Measurements from ENCODE around the gene REST. TPM values are rescaled to one million over a fixed set of nuclear protein-coding genes. Genes with fewer than 3 reads are reported as not detected.

REST gene
- total RNA-seq, 1 donor from 2014 or later = 57.4 TPM

DNA sequence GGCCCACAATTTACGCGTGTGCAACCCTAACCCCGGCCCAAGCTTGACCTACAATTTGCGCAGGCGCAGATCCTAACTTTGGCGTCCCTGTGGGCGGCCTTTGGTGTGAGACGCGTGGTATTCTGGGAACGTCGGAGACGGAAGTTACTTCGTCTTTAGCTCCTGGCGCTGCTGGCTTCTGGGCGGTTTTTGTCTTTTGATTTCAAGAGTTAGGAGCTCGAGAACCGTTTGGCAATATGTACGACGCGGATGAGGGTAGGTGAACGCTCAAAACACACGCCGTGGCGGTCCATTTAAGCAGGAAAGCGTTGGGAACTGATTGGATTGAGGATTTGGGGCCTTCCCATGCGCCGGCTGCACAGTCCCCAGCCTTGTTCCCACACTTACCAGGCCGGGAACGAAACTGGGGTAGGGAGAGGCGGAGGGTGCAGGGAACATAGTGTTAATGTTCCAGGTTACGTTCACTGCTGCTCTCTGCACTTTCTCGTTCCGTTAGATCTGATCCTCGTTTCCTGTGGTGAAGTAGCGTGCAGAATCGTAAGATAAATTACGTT, 71.1 kb downstream of the REST start, which contains the start of gene POLR2B:
POLR2B (plus strand) TSS at position 147 of the 554 bp plus-strand sequence; CDS start at position 237, 90 bp downstream.
- Mint-ChIP-seq H3K27me3 (ENCODE audit: low read depth) (no peaks in the 10 kb centered on the region), H3K36me3 (ENCODE audit: low read depth) (peaks cover under 1% of the 10 kb centered on the region), H3K4me3 (ENCODE audit: unreplicated experiment) (peak within 1 kb of the TSS; percentile 100), H3K4me1 (ENCODE audit: low read depth) (peaks cover 58% of the 10 kb centered on the region), H3K27ac (ENCODE audit: unreplicated experiment) (peak within 1 kb of the TSS; percentile 100), H3K9me3 (ENCODE audit: low read depth) (no peaks in the 10 kb centered on the region)
- TF ChIP-seq, protein P1, sequence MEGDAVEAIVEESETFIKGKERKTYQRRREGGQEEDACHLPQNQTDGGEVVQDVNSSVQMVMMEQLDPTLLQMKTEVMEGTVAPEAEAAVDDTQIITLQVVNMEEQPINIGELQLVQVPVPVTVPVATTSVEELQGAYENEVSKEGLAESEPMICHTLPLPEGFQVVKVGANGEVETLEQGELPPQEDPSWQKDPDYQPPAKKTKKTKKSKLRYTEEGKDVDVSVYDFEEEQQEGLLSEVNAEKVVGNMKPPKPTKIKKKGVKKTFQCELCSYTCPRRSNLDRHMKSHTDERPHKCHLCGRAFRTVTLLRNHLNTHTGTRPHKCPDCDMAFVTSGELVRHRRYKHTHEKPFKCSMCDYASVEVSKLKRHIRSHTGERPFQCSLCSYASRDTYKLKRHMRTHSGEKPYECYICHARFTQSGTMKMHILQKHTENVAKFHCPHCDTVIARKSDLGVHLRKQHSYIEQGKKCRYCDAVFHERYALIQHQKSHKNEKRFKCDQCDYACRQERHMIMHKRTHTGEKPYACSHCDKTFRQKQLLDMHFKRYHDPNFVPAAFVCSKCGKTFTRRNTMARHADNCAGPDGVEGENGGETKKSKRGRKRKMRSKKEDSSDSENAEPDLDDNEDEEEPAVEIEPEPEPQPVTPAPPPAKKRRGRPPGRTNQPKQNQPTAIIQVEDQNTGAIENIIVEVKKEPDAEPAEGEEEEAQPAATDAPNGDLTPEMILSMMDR (IDR thresholded peaks at IDR 0.05) = no peak
- no peak for DNase-seq (ENCODE audit: low spot score)

DNA sequence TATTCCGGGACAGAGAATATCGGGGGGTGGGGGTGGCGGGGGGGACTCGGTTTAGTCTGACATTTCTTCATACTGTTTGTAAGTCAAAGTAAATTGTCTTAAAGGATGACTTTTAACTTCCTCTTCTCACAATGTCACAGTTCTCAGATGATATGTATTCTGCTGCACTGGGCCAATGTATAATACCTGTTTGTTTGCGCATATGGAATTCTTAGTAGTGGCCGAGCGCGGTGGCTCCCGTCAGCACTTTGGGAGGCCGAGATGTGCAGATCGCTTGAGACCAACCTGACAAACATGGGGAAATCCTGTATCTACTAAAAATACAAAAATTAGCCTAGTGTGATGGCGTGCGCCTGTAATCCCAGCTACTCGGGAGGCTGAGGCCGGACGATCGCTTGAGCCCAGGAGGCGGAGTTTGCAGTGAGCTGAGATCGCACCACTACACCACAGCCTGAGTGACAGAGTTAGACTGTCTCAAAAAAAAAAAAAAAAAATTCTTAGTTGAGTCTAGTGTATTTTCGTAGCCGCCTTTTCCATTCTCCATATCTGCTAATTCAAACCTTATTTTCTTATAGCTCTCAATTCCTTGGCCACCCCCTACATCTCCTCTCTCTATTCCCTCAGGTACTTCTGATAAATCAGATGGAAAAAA, 71.8 kb downstream of the REST start:
- peaks cover 58% of the 10 kb centered on the region for H3K4me1 Mint-ChIP-seq (ENCODE audit: low read depth)

DNA sequence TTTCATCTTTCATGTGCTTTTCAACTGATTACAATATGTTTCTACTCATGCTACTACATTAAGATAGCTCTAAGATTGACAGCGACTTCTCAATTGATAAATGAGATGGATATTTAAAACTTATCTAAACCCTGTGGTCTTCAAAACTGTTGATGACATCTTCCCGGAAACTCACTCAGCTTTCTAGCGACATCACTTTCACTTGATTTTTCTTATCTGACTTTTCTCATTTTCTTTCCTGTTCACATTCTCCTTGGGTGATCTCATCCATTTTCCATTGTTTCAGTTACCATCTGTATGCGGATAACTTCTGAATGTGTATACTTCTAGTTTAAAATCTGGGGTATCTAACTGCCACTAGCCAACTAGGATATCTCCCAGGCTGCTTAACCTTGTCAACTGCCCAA, 74.1 kb downstream of the REST start:
- Mint-ChIP-seq H3K4me1 (ENCODE audit: low read depth) (peaks cover 51% of the 10 kb centered on the region), H3K27me3 (ENCODE audit: low read depth) (no peaks in the 10 kb centered on the region), H3K4me3 (ENCODE audit: unreplicated experiment) (peak overlapping the region; percentile 39), H3K36me3 (ENCODE audit: low read depth) (peaks cover 5% of the 10 kb centered on the region), H3K9me3 (ENCODE audit: low read depth) (no peaks in the 10 kb centered on the region), H3K27ac (ENCODE audit: unreplicated experiment) (peak overlapping the region; percentile 84)
- no peak for DNase-seq (ENCODE audit: low spot score)
- TF ChIP-seq, protein P1 (IDR thresholded peaks at IDR 0.05) = no peak

More for the DNA sequence above, 71.8 kb downstream of the REST start:
- peaks cover 2% of the 10 kb centered on the region for H3K36me3 Mint-ChIP-seq (ENCODE audit: low read depth)
- no peaks in the 10 kb centered on the region for H3K9me3 Mint-ChIP-seq (ENCODE audit: low read depth)
- no peaks in the 10 kb centered on the region for H3K27me3 Mint-ChIP-seq (ENCODE audit: low read depth)
- peak overlapping the region; percentile 100 for H3K4me3 Mint-ChIP-seq (ENCODE audit: unreplicated experiment)
- peak overlapping the region; percentile 100 for H3K27ac Mint-ChIP-seq (ENCODE audit: unreplicated experiment)
- TF ChIP-seq, protein P1 (IDR thresholded peaks at IDR 0.05) = no peak
- no peak for DNase-seq (ENCODE audit: low spot score)

DNA sequence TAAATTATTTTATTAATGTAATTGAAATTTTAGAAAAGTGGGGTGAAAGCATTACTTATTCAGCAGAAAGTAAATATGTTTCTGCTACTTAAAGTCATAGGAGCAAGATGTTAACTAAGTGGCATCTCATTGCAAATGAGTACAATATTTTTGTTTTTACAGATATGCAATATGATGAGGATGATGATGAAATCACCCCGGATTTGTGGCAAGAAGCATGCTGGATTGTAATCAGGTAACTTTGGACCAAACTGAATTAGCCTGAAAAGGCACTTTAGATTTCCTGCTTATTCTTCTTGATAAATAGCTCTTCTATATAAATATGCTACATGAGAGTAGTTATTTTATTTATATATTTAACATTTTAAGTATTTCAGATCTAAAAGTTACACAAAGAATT, 78.5 kb downstream of the REST start:
- H3K4me3 Mint-ChIP-seq (ENCODE audit: unreplicated experiment) = no peak overlapping the region

DNA sequence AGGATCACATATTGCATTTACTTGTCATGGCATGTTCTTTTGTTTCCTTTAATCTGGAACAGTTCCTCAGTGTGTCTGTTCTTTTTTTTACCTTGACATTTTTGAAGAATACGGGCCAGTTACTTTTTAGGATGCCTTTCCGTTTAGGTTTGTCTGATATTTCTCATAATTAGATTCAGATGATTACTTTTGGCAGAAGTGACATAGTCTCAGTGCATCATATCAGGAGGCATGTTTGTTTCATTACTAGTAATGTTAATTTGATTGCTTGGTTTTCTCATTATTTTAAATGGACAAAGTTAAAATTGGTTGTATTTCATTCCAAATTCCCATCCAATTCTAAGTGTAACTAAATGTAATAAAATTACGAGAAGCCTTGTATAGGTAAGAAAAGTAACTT, 79.3 kb downstream of the REST start:
- Mint-ChIP-seq H3K27ac (ENCODE audit: unreplicated experiment) (no peak overlapping the region), H3K36me3 (ENCODE audit: low read depth) (peaks cover 27% of the 10 kb centered on the region), H3K4me3 (ENCODE audit: unreplicated experiment) (no peak overlapping the region), H3K4me1 (ENCODE audit: low read depth) (peaks cover 21% of the 10 kb centered on the region), H3K27me3 (ENCODE audit: low read depth) (no peaks in the 10 kb centered on the region), H3K9me3 (ENCODE audit: low read depth) (no peaks in the 10 kb centered on the region)
- no peak for DNase-seq (ENCODE audit: low spot score)
- TF ChIP-seq, protein P1 (IDR thresholded peaks at IDR 0.05) = no peak

More for the DNA sequence above, 78.5 kb downstream of the REST start:
- Mint-ChIP-seq H3K27ac (ENCODE audit: unreplicated experiment) (no peak overlapping the region), H3K36me3 (ENCODE audit: low read depth) (peaks cover 23% of the 10 kb centered on the region), H3K9me3 (ENCODE audit: low read depth) (no peaks in the 10 kb centered on the region), H3K4me1 (ENCODE audit: low read depth) (peaks cover 29% of the 10 kb centered on the region), H3K27me3 (ENCODE audit: low read depth) (no peaks in the 10 kb centered on the region)
- TF ChIP-seq, protein P1 (IDR thresholded peaks at IDR 0.05) = no peak
- DNase-seq (ENCODE audit: low spot score) = no peak

All from chondrocyte (in vitro differentiated cells).